Lung (tissue), 12 donors: ENCODE data around the gene NCOA7. TPM values are rescaled to one million over a fixed set of nuclear protein-coding genes. Genes with fewer than 3 reads are reported as not detected.
"Not testable (repeated sequence)": the region's sequence is repeated elsewhere in the genome, so short reads cannot be mapped to it uniquely, and the experiment has no call there.

Experiments
- ATAC-seq: fragments of 200-7000 bp; cut with Tn5 transposase; one replicate; pipeline ENCODE4 v1.9.1; 2020; ENCODE audit warnings: moderate number of reproducible peaks; ENCODE audit not compliant: insufficient read depth, low FRiP score
- DNase-seq, 3 donors: peaks; one replicate each; pipeline ENCODE4 v3.0.0-alpha.2; 2013 to 2017
- H3K27ac ChIP-seq, 2 donors: one replicate each; pipeline ENCODE4 v1.5.1; 2013; ENCODE audit warnings: mild to moderate bottlenecking in 2 of 2, moderate library complexity in 2 of 2, control low read depth in 1 of 2, inconsistent platforms in 1 of 2, low read depth in 1 of 2, low read length in 1 of 2
- H3K27me3 ChIP-seq, 3 donors: one replicate each; pipeline ENCODE4 v1.5.1; 2013; ENCODE audit warnings: low read length in 2 of 3; ENCODE audit not compliant: control insufficient read depth in 3 of 3, insufficient read depth in 3 of 3
- H3K36me3 ChIP-seq, 4 donors: one replicate each; pipeline ENCODE4 v1.5.1; 2013; ENCODE audit warnings: low read length in 4 of 4, mild to moderate bottlenecking in 1 of 4, moderate library complexity in 1 of 4; ENCODE audit not compliant: control insufficient read depth in 4 of 4, insufficient read depth in 4 of 4
- H3K4me1 ChIP-seq, 5 donors: one replicate each; pipeline ENCODE4 v1.5.1; 2013; ENCODE audit warnings: low read length in 5 of 5, mild to moderate bottlenecking in 2 of 5, moderate library complexity in 1 of 5; ENCODE audit not compliant: control insufficient read depth in 5 of 5, insufficient read depth in 5 of 5
- H3K4me3 ChIP-seq: one replicate; pipeline ENCODE4 v1.5.1; 2013; ENCODE audit warnings: mild to moderate bottlenecking, control low read depth, moderate library complexity
- H3K9ac ChIP-seq, 2 donors: one replicate each; pipeline ENCODE4 v1.5.1; 2013; ENCODE audit warnings: low read length in 2 of 2, control low read depth in 1 of 2; ENCODE audit not compliant: insufficient read depth in 1 of 2
- H3K9me3 ChIP-seq, 4 donors: one replicate each; pipeline ENCODE4 v1.5.1; 2013; ENCODE audit warnings: low read length in 3 of 4, mild to moderate bottlenecking in 1 of 4, moderate library complexity in 1 of 4; ENCODE audit not compliant: control insufficient read depth in 4 of 4, insufficient read depth in 3 of 4
- CTCF ChIP-seq: IDR thresholded peaks from 2 replicates; pipeline ENCODE4 v1.5.1; 2012; ENCODE audit warnings: mild to moderate bottlenecking; ENCODE audit errors: control extremely low read depth, extremely low read depth
- WGBS, 2 donors: extraction: QIAGEN DNeasy Blood & Tissue Kit; methylation state at CpG; one replicate each; pipeline ENCODE4 v1.1.7; 2013; 5-methylcytosine and 5-hydroxymethylcytosine counted together
- polyA plus RNA-seq, 2 donors: library from polyadenylated mRNA; stranded (reverse); fragments of 200-250 nt; gene quantifications; one replicate each; pipeline ENCODE4 v1.2.1, GENCODE V29; 2013
- total RNA-seq, 2 donors: library from RNA; depleted of rRNA in 1 of 2; stranded (reverse); fragments of >200 nt in 1 of 2; gene quantifications; one replicate each; pipeline ENCODE4 v1.2.1, GENCODE V29; 2014 to 2021
- donor health status: control.
- donor health status: control.
- donor health status: Bipolar disorder and iron deficiency.
- donor health status: healthy.
- donor health status: DM: yes; HTN: yes; CAD: no.

The NCOA7 gene
- total and polyA plus RNA-seq, 4 donors, result 28.9 to 81.4 (median 57.2) TPM

- no peak for TF ChIP-seq CTCF
- H3K9ac ChIP-seq, result no peak overlapping the region
- no peaks in the 10 kb centered on the region for H3K9me3 ChIP-seq
- H3K36me3 ChIP-seq, result peaks cover 0 to 2% (median 0%) of the 10 kb centered on the region in 4 donors
- H3K27ac ChIP-seq, result peak overlapping the region in 1 of 2 donors; percentile 14
- no peak overlapping the region for H3K4me3 ChIP-seq
- 91 to 94% methylated on average over 2 of the region's 2 CpGs for WGBS, 2 donors
- H3K27me3 ChIP-seq, result no peaks in the 10 kb centered on the region
- no peak for DNase-seq
- no peak for ATAC-seq
- H3K4me1 ChIP-seq, result peaks cover 0 to 6% (median 0%) of the 10 kb centered on the region in 5 donors
Measured at GRCh38 chr6:125802383-125802782, 11.6 kb downstream of the NCOA7 start.

- H3K27me3 ChIP-seq, result no peaks in the 10 kb centered on the region
- peaks cover 0 to 6% (median 0%) of the 10 kb centered on the region in 5 donors for H3K4me1 ChIP-seq
- no peak overlapping the region for H3K9ac ChIP-seq
- DNase-seq (no peak), ATAC-seq (no peak)
- H3K36me3 ChIP-seq, result peaks cover 0 to 2% (median 0%) of the 10 kb centered on the region in 4 donors
- 15 to 33% methylated on average over 4 of the region's 4 CpGs for WGBS, 2 donors
- TF ChIP-seq CTCF, result no peak
- H3K27ac ChIP-seq, result no peak overlapping the region
- H3K9me3 ChIP-seq, result no peaks in the 10 kb centered on the region
- no peak overlapping the region for H3K4me3 ChIP-seq
Measured at GRCh38 chr6:125802943-125803377, 12.2 kb downstream of the NCOA7 start.

GRCh38 chr6:125804264-125804663 lies 13.5 kb downstream of the NCOA7 start:
- no peak for TF ChIP-seq CTCF
- Histone ChIP-seq H3K27me3 (no peaks in the 10 kb centered on the region), H3K4me3 (no peak overlapping the region), H3K27ac (no peak overlapping the region), H3K9ac (no peak overlapping the region), H3K9me3 (no peaks in the 10 kb centered on the region), H3K36me3 (no peaks in the 10 kb centered on the region), H3K4me1 (peaks cover 0 to 8% (median 0%) of the 10 kb centered on the region in 5 donors)
- DNase-seq (no peak), ATAC-seq (no peak)

- not testable (repeated sequence) for H3K9ac ChIP-seq, DNase-seq, ATAC-seq, H3K4me3 ChIP-seq, H3K27ac ChIP-seq, H3K4me1 ChIP-seq, H3K27me3 ChIP-seq, H3K36me3 ChIP-seq, H3K9me3 ChIP-seq
- WGBS, 2 donors, result 94 to 95% methylated on average over 10 of the region's 10 CpGs
Measured at GRCh38 chr6:125804866-125805425, 14.2 kb downstream of the NCOA7 start.
